Left lung (tissue), 10 donors: ENCODE data around the gene CPNE4. TPM values are rescaled to one million over a fixed set of nuclear protein-coding genes. Genes with fewer than 3 reads are reported as not detected.

Source experiments
- ATAC-seq: fragments of 200-7000 bp; cut with Tn5 transposase; one replicate; pipeline ENCODE4 v1.9.1; 2020; ENCODE audit warnings: moderate library complexity
- DNase-seq, 4 donors: peaks; one replicate each; pipeline ENCODE4 v3.0.0-alpha.2; 2013 to 2020
- H3K27ac ChIP-seq, 2 donors: fragments of 200-600 bp; sonication (generic) in 1 of 2; one replicate each; pipeline versions ENCODE4 v1.5.0 to v1.8.0; 2020 to 2021
- H3K27me3 ChIP-seq, 2 donors: fragments of 200-600 bp; sonication (generic) in 1 of 2; one replicate each; pipeline versions ENCODE4 v1.5.0 to v1.8.0; 2020 to 2021
- H3K36me3 ChIP-seq, 2 donors: fragments of 200-600 bp; sonication (generic) in 1 of 2; one replicate each; pipeline versions ENCODE4 v1.5.0 to v1.8.0; 2020 to 2021
- H3K4me1 ChIP-seq, 2 donors: fragments of 200-600 bp; one replicate each; pipeline ENCODE4 v1.8.0; 2021
- H3K4me3 ChIP-seq, 2 donors: fragments of 200-600 bp; sonication (generic) in 1 of 2; one replicate each; pipeline versions ENCODE4 v1.5.0 to v1.8.0; 2020 to 2021; ENCODE audit warnings: mild to moderate bottlenecking in 1 of 2
- H3K9me3 ChIP-seq, 2 donors: fragments of 200-600 bp; sonication (generic) in 1 of 2; one replicate each; pipeline versions ENCODE4 v1.5.0 to v1.8.0; 2020 to 2021
- intact Hi-C, 2 donors: fragments of 100-400 bp; cut with DNase I; formaldehyde crosslinking; loops; one replicate each; pipeline versions ENCODE4 v1.11.2 to v1.14.2; 2022
- polyA plus RNA-seq, 6 donors: library from polyadenylated mRNA; unstranded; fragments of 120-200 nt; gene quantifications; one replicate each; pipeline ENCODE4 v1.2.1, GENCODE V29; 2013; ENCODE audit not compliant: insufficient read length in 6 of 6
- total RNA-seq, 2 donors: library from RNA; stranded (reverse); fragmentation: NEBNext Ultra II Directional; extraction: Animal tissue kit (Norgen Biotek cat#: 25700); gene quantifications; one replicate each; pipeline ENCODE4 v1.2.1, GENCODE V29; 2021
- TF ChIP-seq, protein P1 (sequence below), 2 donors: fragments of 200-600 bp; sonication (generic) in 1 of 2; IDR thresholded peaks; one replicate each; pipeline versions ENCODE4 v1.5.0 to v1.8.0; 2021; ENCODE audit warnings: antibody characterized with exemption in 2 of 2
- donor health status: DM: no; HTN: yes; CAD: no.
- donor health status: DM: no; HTN: no; CAD: no.

The CPNE4 gene
- total and polyA plus RNA-seq, 8 donors: 0.24 to 2.1 (median 0.85) TPM

DNA sequence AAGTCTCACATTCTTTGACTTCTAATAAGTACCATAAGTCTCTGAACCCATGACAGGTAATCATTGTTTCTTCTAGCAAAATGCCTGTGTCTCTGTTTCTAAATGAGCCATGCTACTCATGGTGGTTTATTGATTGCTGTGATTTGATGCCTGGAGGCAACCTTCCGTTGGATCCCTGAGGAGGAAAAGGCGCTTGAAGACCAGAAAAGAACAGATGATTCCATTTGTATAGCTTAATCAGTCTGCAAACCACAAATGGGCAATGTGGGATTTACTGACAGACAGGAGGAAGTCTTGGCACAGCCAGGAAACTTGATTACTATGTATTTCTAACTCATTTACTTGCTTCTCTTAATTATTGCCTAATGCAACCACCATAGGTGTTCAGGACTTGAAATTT lies 428.9 kb downstream of the CPNE4 start:
- H3K9me3 ChIP-seq: no peaks in the 10 kb centered on the region
- TF ChIP-seq, protein P1, sequence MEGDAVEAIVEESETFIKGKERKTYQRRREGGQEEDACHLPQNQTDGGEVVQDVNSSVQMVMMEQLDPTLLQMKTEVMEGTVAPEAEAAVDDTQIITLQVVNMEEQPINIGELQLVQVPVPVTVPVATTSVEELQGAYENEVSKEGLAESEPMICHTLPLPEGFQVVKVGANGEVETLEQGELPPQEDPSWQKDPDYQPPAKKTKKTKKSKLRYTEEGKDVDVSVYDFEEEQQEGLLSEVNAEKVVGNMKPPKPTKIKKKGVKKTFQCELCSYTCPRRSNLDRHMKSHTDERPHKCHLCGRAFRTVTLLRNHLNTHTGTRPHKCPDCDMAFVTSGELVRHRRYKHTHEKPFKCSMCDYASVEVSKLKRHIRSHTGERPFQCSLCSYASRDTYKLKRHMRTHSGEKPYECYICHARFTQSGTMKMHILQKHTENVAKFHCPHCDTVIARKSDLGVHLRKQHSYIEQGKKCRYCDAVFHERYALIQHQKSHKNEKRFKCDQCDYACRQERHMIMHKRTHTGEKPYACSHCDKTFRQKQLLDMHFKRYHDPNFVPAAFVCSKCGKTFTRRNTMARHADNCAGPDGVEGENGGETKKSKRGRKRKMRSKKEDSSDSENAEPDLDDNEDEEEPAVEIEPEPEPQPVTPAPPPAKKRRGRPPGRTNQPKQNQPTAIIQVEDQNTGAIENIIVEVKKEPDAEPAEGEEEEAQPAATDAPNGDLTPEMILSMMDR (IDR thresholded peaks at IDR 0.05): no peak
- ATAC-seq: no peak

DNA sequence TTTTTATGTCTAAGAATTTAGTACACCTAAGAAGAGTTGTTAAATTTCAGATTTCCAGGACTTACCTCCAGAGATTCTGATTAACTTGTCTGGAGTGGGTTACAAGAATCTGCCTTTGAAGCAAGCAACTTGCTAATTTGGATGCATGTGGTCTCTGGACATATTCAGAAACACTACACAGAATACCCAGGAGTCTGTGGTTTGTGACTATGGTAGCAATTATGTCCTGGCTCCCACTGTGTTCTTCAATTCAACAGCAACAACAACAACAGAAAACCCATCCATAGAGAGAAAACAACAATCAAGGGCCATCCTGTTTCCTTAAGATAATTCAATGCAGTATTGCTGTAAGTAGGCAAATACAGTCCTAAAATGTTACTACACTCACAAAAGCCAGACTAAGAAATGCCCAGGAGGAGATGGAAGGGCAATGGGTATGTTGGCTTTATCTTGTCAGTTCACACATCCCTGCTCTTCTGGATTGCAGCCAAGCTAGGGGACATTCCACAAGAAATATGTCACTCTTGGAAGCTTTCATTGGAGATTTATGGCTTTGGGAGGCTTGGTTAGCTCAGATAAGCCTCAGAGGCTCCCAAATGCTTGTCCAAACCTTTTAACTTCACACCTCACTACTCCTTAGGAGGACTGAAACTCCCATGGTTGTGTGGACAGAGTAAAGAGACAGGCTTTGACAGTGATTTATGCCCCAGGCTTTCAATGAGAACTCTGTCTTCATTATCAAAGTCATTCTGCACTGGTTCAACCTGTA lies 432.6 kb downstream of the CPNE4 start:
- no peak for DNase-seq
- TF ChIP-seq, protein P1 (IDR thresholded peaks at IDR 0.05): no peak
- no peak overlapping the region for H3K27ac ChIP-seq
- no peak overlapping the region for H3K4me3 ChIP-seq
- H3K36me3 ChIP-seq: no peaks in the 10 kb centered on the region
- no peaks in the 10 kb centered on the region for H3K4me1 ChIP-seq
- intact Hi-C loops: no loop called here
- no peak for ATAC-seq
- peaks cover 0 to 5% of the 10 kb centered on the region in 2 donors for H3K27me3 ChIP-seq
- no peaks in the 10 kb centered on the region for H3K9me3 ChIP-seq

More for the DNA sequence above, 428.9 kb downstream of the CPNE4 start:
- no peak for DNase-seq
- intact Hi-C loops: no loop called here
- H3K36me3 ChIP-seq: no peaks in the 10 kb centered on the region
- no peak overlapping the region for H3K4me3 ChIP-seq
- H3K27ac ChIP-seq: no peak overlapping the region
- H3K4me1 ChIP-seq: no peaks in the 10 kb centered on the region
- peaks cover 0 to 5% of the 10 kb centered on the region in 2 donors for H3K27me3 ChIP-seq

DNA sequence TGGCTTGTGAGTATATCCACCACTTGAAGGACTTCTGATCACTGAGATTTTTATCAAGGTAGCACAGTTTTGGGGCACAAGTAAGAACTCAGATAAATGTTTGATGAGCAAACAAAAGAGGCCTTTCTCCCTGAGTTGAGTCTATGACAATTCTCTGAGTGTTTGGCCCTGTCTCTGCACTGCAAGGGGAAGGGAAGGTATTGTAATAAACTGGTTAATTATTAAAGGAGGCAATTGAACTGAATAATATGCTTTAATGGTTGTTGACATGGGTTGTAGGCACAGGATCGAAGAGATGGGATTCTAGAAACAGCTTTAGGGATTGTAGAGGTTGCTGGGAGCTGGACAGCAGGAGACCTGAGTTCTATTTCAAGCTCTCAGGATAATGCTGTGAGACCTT lies 437.0 kb downstream of the CPNE4 start:
- H3K27me3 ChIP-seq: no peaks in the 10 kb centered on the region
- H3K27ac ChIP-seq: no peak overlapping the region
- no peaks in the 10 kb centered on the region for H3K36me3 ChIP-seq
- TF ChIP-seq, protein P1 (IDR thresholded peaks at IDR 0.05): no peak
- no peak overlapping the region for H3K4me3 ChIP-seq
- no peak for DNase-seq
- H3K4me1 ChIP-seq: no peaks in the 10 kb centered on the region
- no peaks in the 10 kb centered on the region for H3K9me3 ChIP-seq
- ATAC-seq: no peak
- intact Hi-C loops: no loop called here

DNA sequence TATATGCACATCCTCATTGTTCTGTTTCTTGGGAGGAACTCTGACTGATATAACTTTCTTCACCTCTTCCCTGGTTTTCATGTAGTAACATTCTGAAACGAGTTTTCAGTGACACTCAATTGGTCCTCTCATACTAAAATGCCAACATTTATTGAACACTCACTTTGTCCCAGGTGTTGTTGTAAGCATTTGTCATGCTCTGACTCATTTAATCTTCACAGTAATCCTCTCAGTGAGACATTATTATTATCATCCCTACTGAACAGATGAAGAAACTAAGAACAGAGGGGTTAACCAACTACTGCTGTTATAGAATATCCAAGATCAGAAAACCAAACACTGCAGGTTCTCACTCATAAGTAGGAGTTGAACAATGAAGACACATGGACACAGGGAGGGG lies 437.9 kb downstream of the CPNE4 start:
- Histone ChIP-seq H3K9me3 (no peaks in the 10 kb centered on the region), H3K27ac (no peak overlapping the region), H3K36me3 (no peaks in the 10 kb centered on the region), H3K4me1 (no peaks in the 10 kb centered on the region), H3K4me3 (no peak overlapping the region), H3K27me3 (no peaks in the 10 kb centered on the region)
- ATAC-seq (no peak), DNase-seq (no peak)
- intact Hi-C loops: no loop called here
- TF ChIP-seq, protein P1 (IDR thresholded peaks at IDR 0.05): no peak

DNA sequence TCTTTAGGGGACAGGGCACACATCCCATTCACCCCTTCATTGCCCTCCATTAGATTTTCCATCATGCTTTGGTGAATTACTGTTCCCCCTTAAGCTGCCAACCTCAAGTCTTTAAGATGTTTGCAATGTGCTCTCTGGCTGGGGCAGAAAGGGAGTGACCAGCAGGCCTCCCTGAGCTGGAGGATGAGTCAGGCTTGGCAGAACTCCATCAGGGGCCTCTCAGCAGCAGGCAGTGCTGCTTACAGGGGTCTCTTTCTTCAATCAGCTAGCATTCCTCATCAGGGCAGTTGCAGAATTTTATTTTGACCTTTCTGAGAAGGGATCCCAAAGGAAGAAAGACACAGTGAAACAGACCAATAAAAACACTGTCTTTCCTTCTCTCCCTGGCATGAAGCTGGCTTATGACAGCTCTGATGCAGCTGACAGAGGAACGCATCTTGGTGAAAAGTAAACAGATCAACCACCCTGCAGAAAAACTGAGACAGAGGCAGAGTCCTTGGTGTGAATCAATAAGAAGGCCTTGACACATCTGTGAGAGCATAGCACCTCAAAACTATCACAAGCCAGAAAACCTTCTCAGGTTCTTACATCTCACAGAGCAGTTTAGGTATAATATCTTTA lies 443.3 kb downstream of the CPNE4 start:
- intact Hi-C loops: no loop called here
- no peak for ATAC-seq
- TF ChIP-seq, protein P1 (IDR thresholded peaks at IDR 0.05): no peak
- H3K27ac ChIP-seq: no peak overlapping the region
- no peaks in the 10 kb centered on the region for H3K36me3 ChIP-seq
- peak in 1 of 4 donors; percentile 22 for DNase-seq
- no peak overlapping the region for H3K4me3 ChIP-seq
- H3K4me1 ChIP-seq: no peaks in the 10 kb centered on the region
- no peaks in the 10 kb centered on the region for H3K27me3 ChIP-seq
- no peaks in the 10 kb centered on the region for H3K9me3 ChIP-seq
